ENCODE data around the gene PRRT3.

DNA sequence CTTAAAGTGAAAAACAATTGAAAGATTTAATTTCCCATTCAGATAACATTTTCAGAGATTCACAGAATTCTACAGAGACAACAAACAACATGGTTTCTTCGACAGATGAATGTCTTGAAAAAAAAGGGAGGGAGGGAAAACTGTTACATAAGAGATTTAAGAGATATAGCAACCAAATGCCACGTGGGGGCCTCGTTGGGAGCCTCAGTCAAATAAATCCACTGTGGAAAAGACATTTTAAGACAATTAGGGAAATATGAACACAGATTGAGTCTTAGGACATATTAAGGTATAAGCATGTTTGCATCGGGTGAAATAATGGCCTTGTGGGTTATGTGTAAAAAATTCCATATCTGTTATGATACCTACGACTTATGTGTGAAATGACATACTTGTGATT lies 5.0 kb upstream of the PRRT3 start:
- TF ChIP-seq, protein P1, sequence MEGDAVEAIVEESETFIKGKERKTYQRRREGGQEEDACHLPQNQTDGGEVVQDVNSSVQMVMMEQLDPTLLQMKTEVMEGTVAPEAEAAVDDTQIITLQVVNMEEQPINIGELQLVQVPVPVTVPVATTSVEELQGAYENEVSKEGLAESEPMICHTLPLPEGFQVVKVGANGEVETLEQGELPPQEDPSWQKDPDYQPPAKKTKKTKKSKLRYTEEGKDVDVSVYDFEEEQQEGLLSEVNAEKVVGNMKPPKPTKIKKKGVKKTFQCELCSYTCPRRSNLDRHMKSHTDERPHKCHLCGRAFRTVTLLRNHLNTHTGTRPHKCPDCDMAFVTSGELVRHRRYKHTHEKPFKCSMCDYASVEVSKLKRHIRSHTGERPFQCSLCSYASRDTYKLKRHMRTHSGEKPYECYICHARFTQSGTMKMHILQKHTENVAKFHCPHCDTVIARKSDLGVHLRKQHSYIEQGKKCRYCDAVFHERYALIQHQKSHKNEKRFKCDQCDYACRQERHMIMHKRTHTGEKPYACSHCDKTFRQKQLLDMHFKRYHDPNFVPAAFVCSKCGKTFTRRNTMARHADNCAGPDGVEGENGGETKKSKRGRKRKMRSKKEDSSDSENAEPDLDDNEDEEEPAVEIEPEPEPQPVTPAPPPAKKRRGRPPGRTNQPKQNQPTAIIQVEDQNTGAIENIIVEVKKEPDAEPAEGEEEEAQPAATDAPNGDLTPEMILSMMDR (conservative IDR thresholded peaks at IDR 0.05; ENCODE audit: low read depth, low read length), result peak; percentile 45; the same call in 1 of the 2 replicates
- TF ChIP-seq EZH2phosphoT487 (IDR thresholded peaks at IDR 0.05; ENCODE audit: borderline replicate concordance, low read length), result no peak
